Left renal pelvis (tissue), 4 donors: ENCODE measurements around the gene SEMA4D. TPM values are rescaled to one million over a fixed set of nuclear protein-coding genes. Genes with fewer than 3 reads are reported as not detected.
"Not testable (repeated sequence)": the region's sequence is repeated elsewhere in the genome, so short reads cannot be mapped to it uniquely, and the experiment has no call there.

Experiments used
- DNase-seq, 4 donors: peaks; one replicate each; pipeline ENCODE4 v3.0.0-alpha.2; 2013; ENCODE audit warnings: low read depth in 4 of 4, low spot score in 3 of 4
- polyA plus RNA-seq, 4 donors: library from polyadenylated mRNA; unstranded; fragments of 120-200 nt; gene quantifications; one replicate each; pipeline ENCODE4 v1.2.1, GENCODE V29; 2013; ENCODE audit not compliant: insufficient read length in 4 of 4

SEMA4D gene
- polyA plus RNA-seq, 4 donors, result 13.5 to 61.3 (median 45.4) TPM

DNA sequence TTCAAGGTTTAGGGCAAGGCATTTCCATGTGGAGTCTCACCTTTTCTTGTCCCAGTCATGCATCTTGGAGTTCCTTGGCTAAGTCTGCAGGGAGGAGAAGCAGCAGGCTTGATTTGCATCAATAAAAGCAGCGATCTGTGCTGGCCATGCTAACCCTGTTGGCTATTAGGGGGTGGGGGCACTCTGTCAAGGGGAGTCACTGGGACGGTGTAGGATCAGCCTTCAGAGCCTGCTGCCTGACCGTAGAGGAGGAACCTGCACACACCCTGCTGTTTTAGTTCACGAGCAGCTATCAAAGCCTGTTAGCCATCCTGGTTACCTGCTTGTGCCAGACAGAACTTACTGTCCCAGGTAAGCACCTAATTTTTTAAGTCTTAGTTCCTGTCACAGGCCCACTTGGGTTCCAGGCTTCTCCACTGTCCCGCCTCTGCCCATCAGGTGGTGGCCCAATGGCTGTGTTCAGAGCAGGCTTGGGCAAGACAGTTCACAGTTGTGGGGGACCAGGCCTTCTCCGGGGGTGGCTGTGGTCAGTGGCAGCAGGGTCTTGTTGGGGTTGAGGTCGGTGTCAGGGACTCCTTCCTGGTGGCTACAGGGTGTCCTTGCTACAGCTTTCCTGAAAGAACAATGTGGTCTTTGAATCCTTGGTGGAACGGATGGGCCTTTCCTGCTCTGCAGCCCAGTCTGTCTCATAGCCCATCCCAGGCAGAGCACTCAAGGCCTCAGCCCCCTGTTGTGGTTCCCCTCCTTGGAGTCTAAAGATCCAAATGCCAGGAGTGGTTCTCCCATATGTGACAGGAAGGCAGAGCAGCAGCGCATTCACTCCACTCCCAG lies 135.9 kb downstream of the SEMA4D start:
- no peak for DNase-seq

- no peak for DNase-seq
These were observed 136.9 kb downstream of the SEMA4D start for GRCh38 chr9:89361031-89361430.

DNA sequence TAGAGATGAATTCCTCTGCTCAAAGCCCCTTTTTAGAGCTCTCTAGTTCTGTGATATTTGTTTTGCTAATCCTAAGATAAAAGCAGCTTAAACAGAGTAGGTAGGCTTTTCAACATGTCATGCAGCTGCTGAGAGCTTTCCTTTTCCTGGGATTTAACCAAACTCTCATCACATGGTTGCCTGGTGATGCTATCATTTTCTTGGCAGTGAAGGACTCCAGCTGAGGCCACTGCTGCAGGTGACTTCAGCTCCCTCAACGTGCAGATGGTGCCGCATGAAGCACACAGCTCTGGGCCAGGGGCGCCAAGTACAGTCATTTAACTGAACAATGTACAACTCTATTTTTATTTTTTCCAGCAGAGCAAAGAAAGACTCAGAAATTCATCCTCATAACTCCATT lies 137.4 kb downstream of the SEMA4D start:
- DNase-seq, result no peak

DNA sequence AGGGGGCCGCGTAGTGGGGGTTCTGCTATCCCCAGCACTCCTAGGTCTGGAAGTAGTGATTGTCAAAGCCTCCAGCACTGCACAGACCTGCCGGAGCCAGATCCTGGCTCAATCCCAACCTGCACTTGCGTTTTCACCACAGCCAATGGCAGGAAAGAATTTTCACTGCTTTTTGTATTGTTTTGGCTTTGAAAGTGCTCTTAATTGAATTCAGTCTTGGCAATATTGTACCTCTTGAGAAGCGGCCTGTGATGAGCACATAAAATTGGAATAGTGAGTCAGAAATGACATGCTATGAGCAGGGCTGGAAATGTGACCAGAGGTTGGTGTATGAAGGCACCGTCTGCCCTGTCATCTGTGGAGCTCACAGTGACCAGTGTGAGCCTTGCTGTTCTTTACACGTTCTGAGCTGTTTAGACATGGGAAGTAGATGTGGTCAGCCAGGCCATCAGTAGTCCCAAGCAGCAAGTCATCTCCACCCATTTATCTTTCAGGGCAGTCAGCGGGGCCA lies 138.1 kb downstream of the SEMA4D start:
- DNase-seq, result no peak

GRCh38 chr9:89358985-89359384 lies 138.9 kb downstream of the SEMA4D start:
- no peak for DNase-seq

- DNase-seq, result no peak
These were observed 139.5 kb downstream of the SEMA4D start for GRCh38 chr9:89358376-89358916.

- DNase-seq, result no peak
These were observed 140.3 kb downstream of the SEMA4D start for GRCh38 chr9:89357331-89358197.

GRCh38 chr9:89356782-89357181 lies 141.1 kb downstream of the SEMA4D start:
- DNase-seq, result no peak

- no peak for DNase-seq
These were observed 143.4 kb downstream of the SEMA4D start for GRCh38 chr9:89354471-89354870.

GRCh38 chr9:89353989-89354388 lies 143.9 kb downstream of the SEMA4D start:
- no peak for DNase-seq

DNA sequence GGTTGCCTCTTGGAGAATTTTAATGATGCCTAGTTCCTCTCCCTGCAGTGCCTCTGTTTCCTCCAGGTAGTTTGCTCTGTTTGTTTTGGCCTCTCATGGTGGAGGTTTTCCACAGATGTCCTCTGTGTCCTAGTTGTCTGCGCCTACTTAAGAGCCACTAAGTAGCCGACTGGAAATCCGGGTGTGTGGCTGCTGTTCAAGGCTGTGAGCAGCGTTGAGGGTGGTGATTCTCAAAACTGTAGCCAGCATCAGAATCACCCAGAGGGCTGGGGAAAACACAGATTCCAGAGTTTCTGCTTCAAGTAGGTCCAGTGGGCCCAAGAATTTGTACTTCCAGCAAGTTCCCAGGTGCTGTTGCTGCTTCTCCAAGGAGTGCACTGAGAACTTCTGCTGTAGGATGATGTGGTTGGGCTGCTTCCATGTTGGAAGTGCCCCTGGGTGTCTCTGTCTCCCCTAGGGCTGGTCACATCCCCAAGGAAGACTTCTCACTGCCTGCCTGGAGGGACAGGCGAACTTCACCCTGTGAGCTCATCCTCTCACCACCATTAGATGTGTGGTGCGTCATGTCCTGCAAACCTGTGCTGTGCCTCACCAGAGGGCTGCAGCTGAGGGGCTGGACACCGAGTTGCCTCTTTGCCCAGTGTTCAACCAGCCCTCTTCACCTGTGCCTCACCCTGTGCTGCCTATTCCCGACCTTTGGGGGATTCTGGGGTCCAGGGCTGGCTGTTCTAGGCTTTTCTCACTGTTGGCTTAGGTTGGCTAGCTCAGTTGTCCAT lies 144.9 kb downstream of the SEMA4D start:
- no peak for DNase-seq

DNA sequence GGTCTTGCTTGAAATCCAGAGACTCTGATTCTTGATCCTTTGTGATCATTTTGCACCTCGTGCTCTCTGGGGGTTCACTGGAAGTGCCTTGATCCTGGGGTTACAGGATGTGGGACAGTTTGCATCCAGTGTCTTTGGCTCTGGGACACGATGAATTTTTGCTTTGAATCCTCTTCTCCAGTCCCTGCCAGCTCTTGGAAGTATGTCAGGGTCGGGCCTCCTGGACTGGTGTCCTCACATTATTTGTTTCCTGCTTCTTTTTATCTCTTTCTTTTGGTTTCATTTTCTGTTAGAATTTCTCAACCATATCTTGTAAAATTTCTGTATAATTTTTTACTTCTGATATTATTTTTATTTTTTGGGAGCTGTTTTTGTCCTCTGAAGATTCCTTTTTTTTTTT lies 145.5 kb downstream of the SEMA4D start:
- DNase-seq, result no peak

DNA sequence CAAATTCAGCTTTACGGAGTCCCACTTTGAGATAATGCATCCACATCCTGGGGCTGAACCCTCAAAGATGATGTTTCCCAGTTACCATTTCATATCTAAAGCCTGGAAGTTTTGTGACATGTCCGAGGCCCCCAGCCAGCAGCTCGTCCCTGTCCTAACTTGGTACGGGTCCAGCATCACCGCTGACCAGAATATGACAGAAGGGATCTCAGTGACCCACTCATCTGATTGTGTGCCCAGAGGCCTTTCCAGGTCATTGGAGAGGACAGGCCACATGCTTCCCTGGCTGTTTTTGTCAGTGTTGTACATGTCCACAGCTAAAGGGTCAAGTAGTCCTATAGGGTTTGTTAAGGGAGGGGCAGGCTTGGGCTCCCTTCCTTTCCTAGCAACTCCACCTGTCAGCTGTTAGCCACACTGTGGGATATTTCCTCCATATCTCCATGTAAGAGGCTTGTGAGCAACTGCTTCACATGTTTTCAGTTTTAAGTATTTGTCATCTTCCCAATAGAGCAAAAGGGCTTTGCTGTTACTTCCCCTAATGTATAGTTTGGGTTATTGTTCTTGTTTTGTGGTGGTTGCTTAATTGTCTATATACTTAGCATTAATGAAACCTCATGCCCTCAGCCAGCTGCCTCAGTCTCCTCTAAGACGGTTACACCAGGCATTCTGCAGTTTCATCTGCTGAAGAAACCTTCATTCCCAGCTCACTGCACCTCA lies 146.2 kb downstream of the SEMA4D start:
- DNase-seq, result no peak

DNA sequence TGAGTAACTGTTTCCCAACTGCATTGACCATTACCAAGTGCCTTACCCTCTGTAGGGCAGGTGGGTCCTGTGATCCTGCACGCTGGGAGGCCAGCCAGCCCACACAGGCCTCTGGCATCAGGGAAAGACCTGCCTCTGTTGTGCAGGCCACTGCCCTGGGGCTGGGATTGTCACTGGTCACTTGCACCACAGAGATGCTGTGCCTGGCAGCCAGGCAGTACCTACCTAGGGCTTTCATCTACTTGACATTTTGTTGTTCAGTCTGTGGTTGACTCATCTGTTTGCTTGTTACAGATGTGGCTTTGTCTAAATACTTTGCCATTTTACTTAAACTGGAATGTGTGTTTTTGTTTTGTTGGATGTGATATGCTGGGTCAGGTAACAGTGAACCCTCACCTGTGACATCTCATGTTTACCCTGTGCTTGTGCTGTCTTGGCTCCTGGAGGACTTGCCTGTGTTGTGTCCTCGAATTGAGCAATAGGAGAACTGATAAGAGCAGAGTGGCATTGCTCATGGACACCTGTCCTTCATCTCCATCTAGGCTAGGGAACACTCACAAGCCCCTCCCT lies 146.8 kb downstream of the SEMA4D start:
- DNase-seq, result no peak

DNA sequence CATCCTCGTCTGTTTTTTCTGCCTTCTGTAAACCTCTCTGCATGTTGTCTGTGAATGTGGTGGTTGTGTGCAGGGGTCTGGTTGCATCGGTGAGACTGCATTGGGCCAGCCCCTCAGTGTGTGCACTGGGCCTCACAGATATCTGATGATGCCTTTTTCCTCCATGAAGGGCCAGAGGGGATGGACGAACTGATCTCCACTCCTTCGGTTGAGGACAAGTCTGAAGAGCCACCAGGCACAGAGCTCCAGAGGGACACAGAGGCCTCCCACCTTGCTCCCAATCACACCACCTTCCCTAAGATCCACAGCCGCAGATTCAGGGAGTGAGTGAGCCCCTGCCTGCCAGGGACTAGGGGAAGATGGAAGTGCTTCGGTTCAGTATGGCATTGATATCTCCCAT lies 148.3 kb downstream of the SEMA4D start:
- no peak for DNase-seq

DNA sequence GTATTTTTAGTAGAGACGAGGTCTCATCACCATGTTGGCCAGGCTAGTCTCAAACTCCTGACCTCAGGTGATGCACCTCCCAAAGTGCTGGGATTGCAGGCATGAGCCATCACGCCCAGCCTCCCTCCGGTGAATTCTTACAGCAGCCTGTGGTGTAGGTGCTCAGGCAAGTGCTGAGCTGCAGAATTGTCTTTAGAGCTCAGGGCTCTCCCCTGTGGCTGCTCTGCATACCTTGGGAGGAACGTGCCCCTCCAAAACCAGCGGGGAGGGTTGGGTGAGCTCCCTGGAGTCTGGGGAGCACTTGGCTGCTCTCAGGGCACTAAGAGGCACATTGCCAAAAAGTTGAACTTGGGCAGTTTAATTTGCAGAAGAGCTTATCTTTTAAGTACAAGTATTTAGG lies 150.3 kb downstream of the SEMA4D start:
- no peak for DNase-seq

- DNase-seq, result no peak
These were observed 151.2 kb downstream of the SEMA4D start for GRCh38 chr9:89346696-89347095.

GRCh38 chr9:89345476-89345875 lies 152.4 kb downstream of the SEMA4D start:
- no peak for DNase-seq

DNA sequence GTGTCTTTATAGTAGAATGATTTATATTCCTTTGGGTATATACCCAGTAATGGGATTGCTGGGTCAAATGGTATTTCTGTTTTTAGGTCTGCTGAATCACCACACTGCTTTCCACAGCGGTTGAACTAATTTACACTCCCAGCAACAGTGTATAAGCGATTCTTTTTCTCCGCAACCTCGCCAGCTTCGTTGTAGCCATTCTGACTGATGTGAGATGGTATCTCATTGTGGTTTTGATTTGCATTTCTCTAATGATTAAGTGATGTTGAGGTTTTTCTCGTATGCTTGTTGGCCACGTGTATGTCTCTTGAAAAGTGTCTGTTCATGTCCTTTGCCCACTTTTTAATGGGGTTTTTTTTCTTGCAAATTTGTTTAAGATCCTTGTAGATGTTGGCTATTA lies 154.1 kb downstream of the SEMA4D start:
- not testable (repeated sequence) for DNase-seq

DNA sequence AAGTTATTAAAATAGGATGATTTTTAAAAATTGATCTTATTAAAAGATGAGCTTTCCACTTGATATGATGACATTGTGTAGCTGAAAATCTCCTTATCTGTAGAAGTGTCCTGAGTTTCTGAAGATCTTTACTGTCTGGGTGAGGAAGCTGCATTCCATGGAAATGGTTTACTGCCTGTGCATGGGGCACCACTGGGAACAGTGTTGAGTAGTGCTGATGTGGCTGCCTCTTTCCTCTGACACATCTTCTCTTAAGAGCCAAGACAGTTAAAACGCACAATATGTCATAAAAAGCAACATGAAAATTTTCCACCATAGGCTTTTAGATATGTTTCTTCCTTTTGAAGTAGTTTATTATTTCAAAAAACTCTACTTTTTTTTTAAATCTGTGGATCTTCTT lies 155.0 kb downstream of the SEMA4D start:
- no peak for DNase-seq
